Lung microvascular endothelial cell (primary cell): ENCODE measurements around the gene LILRA2. TPM values are rescaled to one million over a fixed set of nuclear protein-coding genes. Genes with fewer than 3 reads are reported as not detected.
"Not testable (repeated sequence)": the region's sequence is repeated elsewhere in the genome, so short reads cannot be mapped to it uniquely, and the experiment has no call there.

Experiments used
- DNase-seq, 2 donors: peaks; one replicate each; pipeline versions ENCODE4 v3.0.0 to v3.0.0-alpha.2; 2010; ENCODE audit warnings: low read depth in 2 of 2
- total RNA-seq: library from RNA; depleted of rRNA; stranded (reverse); fragments of >200 nt; gene quantifications from 2 replicates; pipeline ENCODE4 v1.2.1, GENCODE V29; 2014

The LILRA2 gene
- not detected in 2 replicates for total RNA-seq

- DNase-seq, result no peak
These were observed at the start of gene LILRA2 for GRCh38 chr19:54573330-54573872. LILRA2 (plus strand) TSS chr19:54573790; CDS start chr19:54573879, 89 bp downstream.

- no peak for DNase-seq
These were observed 48.0 kb upstream of the LILRA2 start for GRCh38 chr19:54525636-54526035.

GRCh38 chr19:54526972-54527371 is 46.6 kb upstream of the LILRA2 start:
- DNase-seq, result no peak

- no peak for DNase-seq
These were observed 42.7 kb upstream of the LILRA2 start for GRCh38 chr19:54530866-54531265.

GRCh38 chr19:54532528-54532927 is 41.1 kb upstream of the LILRA2 start:
- DNase-seq, result no peak

- DNase-seq, result no peak
These were observed 40.1 kb upstream of the LILRA2 start for GRCh38 chr19:54533476-54533875.

GRCh38 chr19:54534156-54534555 is 39.4 kb upstream of the LILRA2 start:
- no peak for DNase-seq

- DNase-seq, result no peak
These were observed 38.0 kb upstream of the LILRA2 start for GRCh38 chr19:54535601-54536000.

GRCh38 chr19:54536956-54537355 is 36.6 kb upstream of the LILRA2 start:
- DNase-seq, result no peak

- DNase-seq, result no peak
These were observed 31.9 kb upstream of the LILRA2 start for GRCh38 chr19:54541712-54542111.

- no peak for DNase-seq
These were observed 24.8 kb upstream of the LILRA2 start for GRCh38 chr19:54548806-54549205.

- DNase-seq, result no peak
These were observed 24.4 kb upstream of the LILRA2 start for GRCh38 chr19:54549224-54549623.

GRCh38 chr19:54551293-54551692 is 22.3 kb upstream of the LILRA2 start:
- no peak for DNase-seq

- peak in 1 of 2 donors; percentile 5 for DNase-seq
These were observed 21.4 kb upstream of the LILRA2 start for GRCh38 chr19:54551950-54552912.

GRCh38 chr19:54552913-54553310 is 20.7 kb upstream of the LILRA2 start:
- no peak for DNase-seq

GRCh38 chr19:54554006-54554405 is 19.6 kb upstream of the LILRA2 start:
- DNase-seq, result no peak

- no peak for DNase-seq
These were observed 18.7 kb upstream of the LILRA2 start for GRCh38 chr19:54554896-54555295.

GRCh38 chr19:54556194-54556593 is 17.4 kb upstream of the LILRA2 start:
- DNase-seq, result no peak

- no peak for DNase-seq
These were observed 15.3 kb upstream of the LILRA2 start for GRCh38 chr19:54558339-54558738.

- DNase-seq, result no peak
These were observed 12.7 kb upstream of the LILRA2 start for GRCh38 chr19:54560881-54561385.

- DNase-seq, result no peak
These were observed 11.8 kb upstream of the LILRA2 start for GRCh38 chr19:54561840-54562239.

- not testable (repeated sequence) for DNase-seq
These were observed 10.4 kb upstream of the LILRA2 start for GRCh38 chr19:54563206-54563605.

GRCh38 chr19:54570316-54570715 is 3.3 kb upstream of the LILRA2 start:
- no peak for DNase-seq
